Activated CD4-positive, alpha-beta T cell treated with anti-CD3 and anti-CD28 coated beads for 48 hours (primary cell): ENCODE data around the gene FASN.

Experiments used
- DNase-seq: peaks from one replicate; pipeline ENCODE4 v3.0.0-alpha.2; 2020

Gene FASN

GRCh38 chr17:82037092-82037888 is 60.7 kb downstream of the FASN start, which contains the start of gene DCXR:
Gene DCXR, minus strand, starts transcription at chr17:82037697. Its CDS starts 15 bp downstream, at chr17:82037682.
- peak; percentile 97 for DNase-seq

- DNase-seq: no peak
These were observed 61.4 kb downstream of the FASN start for GRCh38 chr17:82036634-82037091.

GRCh38 chr17:82035956-82036633 is 61.9 kb downstream of the FASN start:
- no peak for DNase-seq

- no peak for DNase-seq
These were observed 62.5 kb downstream of the FASN start for GRCh38 chr17:82035488-82035887.

- no peak for DNase-seq
These were observed 63.5 kb downstream of the FASN start for GRCh38 chr17:82034371-82035011.

GRCh38 chr17:82033359-82034085 is 64.5 kb downstream of the FASN start:
- no peak for DNase-seq

GRCh38 chr17:82031885-82032627 is 66.0 kb downstream of the FASN start:
- peak; percentile 64 for DNase-seq

- no peak for DNase-seq
These were observed 66.6 kb downstream of the FASN start, which contains the start of gene RAC3 for GRCh38 chr17:82031303-82031884. Gene RAC3, plus strand, starts transcription at chr17:82031678. Its CDS starts 84 bp downstream, at chr17:82031762.

GRCh38 chr17:82030470-82031302 is 67.3 kb downstream of the FASN start:
- DNase-seq: peak; percentile 88

GRCh38 chr17:82029990-82030469 is 68.0 kb downstream of the FASN start:
- no peak for DNase-seq

GRCh38 chr17:82029391-82029790 is 68.6 kb downstream of the FASN start:
- DNase-seq: no peak

GRCh38 chr17:82028966-82029365 is 69.1 kb downstream of the FASN start:
- no peak for DNase-seq
